HG02870 (cell line): ENCODE results near the gene PLAAT3.
"Not testable (repeated sequence)": the region's sequence is repeated elsewhere in the genome, so short reads cannot be mapped to it uniquely, and the experiment has no call there.

Experiments
- ATAC-seq: cut with Tn5 transposase; IDR thresholded peaks from one replicate; pipeline ENCODE4 v1.9.1; 2021; ENCODE audit warnings: mild to moderate bottlenecking, moderate library complexity; ENCODE audit not compliant: unreplicated experiment

Gene PLAAT3

GRCh38 chr11:63572026-63572688 lies 42.1 kb downstream of the PLAAT3 start:
- ATAC-seq, result no peak

- no peak for ATAC-seq
Observed at GRCh38 chr11:63569570-63569969, 44.7 kb downstream of the PLAAT3 start.

- peak; percentile 77 for ATAC-seq
Observed at GRCh38 chr11:63567044-63567840, 47.0 kb downstream of the PLAAT3 start.

GRCh38 chr11:63564784-63565350 lies 49.4 kb downstream of the PLAAT3 start:
- ATAC-seq, result no peak

- ATAC-seq, result peak; percentile 61
Observed at GRCh38 chr11:63564056-63564774, 50.0 kb downstream of the PLAAT3 start.

GRCh38 chr11:63563201-63564055 lies 50.8 kb downstream of the PLAAT3 start, which contains the start of gene PLAAT2:
TSS of gene PLAAT2 (minus strand) at chr11:63563379. CDS start at chr11:63563324, 55 bp downstream.
- no peak for ATAC-seq

- no peak for ATAC-seq
Observed at GRCh38 chr11:63560506-63561180, 53.6 kb downstream of the PLAAT3 start.

- no peak for ATAC-seq
Observed at GRCh38 chr11:63558459-63559157, 55.6 kb downstream of the PLAAT3 start.

GRCh38 chr11:63557570-63557969 lies 56.7 kb downstream of the PLAAT3 start:
- ATAC-seq, result no peak

GRCh38 chr11:63556404-63557013 lies 57.7 kb downstream of the PLAAT3 start:
- ATAC-seq, result no peak

- no peak for ATAC-seq
Observed at GRCh38 chr11:63554877-63555223, 59.4 kb downstream of the PLAAT3 start.

- peak; percentile 74 for ATAC-seq
Observed at GRCh38 chr11:63553759-63554158, 60.5 kb downstream of the PLAAT3 start.

GRCh38 chr11:63552921-63553320 lies 61.3 kb downstream of the PLAAT3 start:
- no peak for ATAC-seq

- ATAC-seq, result no peak
Observed at GRCh38 chr11:63551889-63552266, 62.4 kb downstream of the PLAAT3 start.

GRCh38 chr11:63551091-63551888 lies 62.9 kb downstream of the PLAAT3 start:
- no peak for ATAC-seq

- not testable (repeated sequence) for ATAC-seq
Observed at GRCh38 chr11:63550156-63550700, 64.0 kb downstream of the PLAAT3 start.

- ATAC-seq, result no peak
Observed at GRCh38 chr11:63549411-63549810, 64.8 kb downstream of the PLAAT3 start.

GRCh38 chr11:63548178-63548577 lies 66.1 kb downstream of the PLAAT3 start:
- ATAC-seq, result no peak
